HG03103 (cell line): Measurements from ENCODE around the gene AKT2.
"Not testable (repeated sequence)": the region's sequence is repeated elsewhere in the genome, so short reads cannot be mapped to it uniquely, and the experiment has no call there.

ENCODE experiments used
- ATAC-seq: cut with Tn5 transposase; IDR thresholded peaks from one replicate; pipeline ENCODE4 v1.9.1; 2021; ENCODE audit warnings: low read depth; ENCODE audit not compliant: unreplicated experiment

The AKT2 gene

DNA sequence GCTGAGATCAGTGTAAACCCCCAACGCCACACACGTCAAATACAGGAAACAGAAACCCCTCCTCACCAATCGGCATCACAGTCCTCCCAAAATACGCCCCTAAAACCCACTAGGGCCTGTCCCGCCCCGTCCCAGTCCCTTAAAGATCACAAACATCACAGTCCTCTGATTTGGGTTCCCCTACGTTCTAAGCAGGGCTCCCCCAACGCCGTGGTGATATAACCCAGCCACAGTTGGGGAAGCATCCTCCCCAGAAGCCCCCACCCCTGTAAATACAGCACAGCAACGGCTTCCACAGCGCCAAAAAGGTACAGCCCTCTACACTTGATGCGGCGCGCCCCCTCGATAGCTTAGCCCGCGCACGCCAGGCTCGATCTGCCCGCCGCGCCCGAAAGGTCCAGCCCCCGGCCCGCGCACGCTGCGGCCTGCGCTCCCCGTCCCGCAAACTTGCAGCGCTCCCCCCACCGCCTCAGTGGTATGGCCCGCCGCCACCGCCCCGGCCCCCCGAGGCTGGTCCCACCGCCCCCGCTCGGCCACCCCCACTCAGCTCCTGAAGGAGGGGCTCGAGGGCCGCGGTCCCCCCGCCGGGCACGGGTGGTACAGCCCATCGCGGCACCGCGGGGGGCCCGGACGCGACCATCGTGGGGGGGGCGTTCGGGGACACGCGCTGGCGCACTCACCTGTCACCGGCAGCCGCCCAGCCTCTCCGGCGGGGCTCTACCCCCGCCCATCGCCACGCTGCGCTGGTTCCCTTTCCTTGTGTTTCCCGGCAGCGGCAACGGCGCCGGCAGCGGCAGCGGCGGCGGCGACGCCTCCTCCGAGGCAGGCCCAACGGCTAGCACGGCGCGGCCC lies at the start of gene AKT2:
TSS of gene AKT2 (minus strand) at position 845 of the 852 bp plus-strand sequence. CDS start 20,078 bp downstream, outside the sequence.
- ATAC-seq: peak; percentile 13

DNA sequence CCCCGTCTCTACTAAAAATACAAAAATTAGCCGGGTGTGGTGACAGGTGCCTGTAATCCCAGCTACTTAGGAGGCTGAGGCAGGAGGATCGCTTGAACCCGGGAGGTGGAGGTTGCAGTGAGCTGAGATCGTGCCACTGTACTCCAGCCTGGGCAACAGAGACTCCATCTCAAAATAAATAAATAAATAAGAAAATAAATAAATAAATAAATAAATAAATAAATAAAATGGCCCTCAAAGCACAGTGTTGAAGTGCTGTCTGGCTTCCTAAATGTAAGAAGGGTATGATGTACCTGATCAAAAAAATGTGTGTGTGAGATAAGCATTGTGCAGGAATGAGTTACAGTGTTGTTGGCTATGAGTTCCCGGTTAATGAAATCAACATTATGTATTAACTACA lies 47.9 kb upstream of the AKT2 start:
- not testable (repeated sequence) for ATAC-seq

DNA sequence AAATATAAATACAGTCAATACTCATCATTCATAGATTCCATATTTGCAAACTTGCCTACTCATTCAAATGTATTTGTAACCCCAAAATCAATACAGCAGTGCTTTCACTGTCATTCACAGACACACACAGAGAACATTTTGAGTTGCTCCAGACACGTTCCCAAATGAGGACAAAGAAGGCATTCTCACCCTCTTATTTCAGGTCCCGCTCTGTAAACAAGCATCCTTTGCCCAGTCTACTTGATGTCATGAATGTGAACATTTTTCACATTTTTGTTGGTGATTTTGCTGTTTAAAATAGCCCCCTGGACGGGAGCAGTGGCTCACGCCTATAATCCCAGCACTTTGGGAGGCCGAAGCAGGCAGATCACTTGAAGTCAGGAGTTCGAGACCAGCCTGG lies 47.5 kb upstream of the AKT2 start:
- ATAC-seq: no peak

DNA sequence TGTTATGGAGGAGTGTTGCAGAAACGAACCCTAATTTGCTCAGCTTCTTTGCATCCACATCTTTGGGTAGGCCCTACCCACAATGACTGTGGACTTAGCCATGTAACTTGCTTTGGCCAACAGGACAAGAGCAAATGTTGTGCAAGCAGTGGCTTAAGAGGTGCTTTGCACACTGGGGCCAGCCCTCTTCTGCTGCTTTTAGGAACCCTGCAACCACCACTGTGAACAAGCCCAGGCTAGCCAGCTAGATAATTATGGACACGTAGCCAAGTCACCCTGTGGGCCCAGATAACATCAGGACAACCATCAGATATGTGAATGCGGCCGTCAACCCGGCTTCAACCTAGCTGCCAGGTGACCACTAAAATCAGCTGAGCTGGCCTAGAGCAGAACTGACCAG lies 45.9 kb upstream of the AKT2 start:
- ATAC-seq: no peak

- no peak for ATAC-seq
Measured at GRCh38 chr19:40326201-40326600, 41.1 kb upstream of the AKT2 start.

DNA sequence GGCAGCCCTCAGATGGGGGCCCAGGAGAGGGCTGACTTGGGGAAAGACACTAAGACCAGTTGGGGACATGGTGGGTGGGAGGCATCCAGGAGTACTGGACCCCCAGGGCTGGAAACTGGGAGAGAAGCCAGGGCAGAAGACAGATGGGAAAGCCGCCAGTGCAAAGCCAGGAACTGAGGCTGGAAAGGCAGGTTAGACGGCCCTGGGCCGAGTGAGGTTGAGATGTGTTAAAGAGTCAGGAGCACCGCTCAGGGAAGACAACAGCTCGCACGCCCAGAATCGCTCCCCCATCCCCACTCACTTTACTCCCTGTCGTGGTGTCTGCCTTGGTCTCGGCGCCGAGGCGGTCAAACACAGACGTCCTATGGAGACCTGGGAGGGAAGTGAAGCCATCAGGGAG lies 38.6 kb upstream of the AKT2 start:
- ATAC-seq: no peak

DNA sequence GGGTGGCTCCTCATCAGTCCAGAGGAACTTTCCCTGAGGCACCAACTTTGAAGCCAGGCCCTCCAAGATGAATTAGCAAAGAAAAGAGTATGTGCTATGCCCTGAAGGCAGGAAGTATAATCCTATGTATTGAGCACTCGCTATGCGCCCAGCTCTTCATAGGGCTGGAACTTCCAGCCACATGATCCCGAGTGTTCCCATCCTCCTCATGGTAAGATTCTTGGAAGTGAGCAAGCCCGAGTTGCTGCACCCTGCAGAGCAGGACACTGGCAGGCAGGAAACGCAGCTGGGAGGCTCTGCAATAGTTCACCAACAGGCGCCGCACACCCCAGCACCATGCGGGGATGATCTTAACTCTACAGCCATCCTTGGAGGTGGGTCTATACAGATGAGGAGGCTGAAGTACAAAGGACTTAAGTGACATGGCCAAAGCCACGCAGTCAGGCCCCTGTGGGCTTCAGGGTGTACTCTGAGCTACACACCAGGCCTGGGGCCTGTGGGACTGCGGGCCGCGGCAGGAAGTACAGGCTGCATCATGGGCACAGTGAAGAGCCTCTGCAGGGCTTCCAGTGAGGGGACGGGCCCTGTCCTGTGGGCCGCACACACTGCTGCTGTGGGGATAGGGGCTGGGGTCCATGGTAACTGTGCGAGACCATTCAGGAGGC lies 37.9 kb upstream of the AKT2 start:
- no peak for ATAC-seq

DNA sequence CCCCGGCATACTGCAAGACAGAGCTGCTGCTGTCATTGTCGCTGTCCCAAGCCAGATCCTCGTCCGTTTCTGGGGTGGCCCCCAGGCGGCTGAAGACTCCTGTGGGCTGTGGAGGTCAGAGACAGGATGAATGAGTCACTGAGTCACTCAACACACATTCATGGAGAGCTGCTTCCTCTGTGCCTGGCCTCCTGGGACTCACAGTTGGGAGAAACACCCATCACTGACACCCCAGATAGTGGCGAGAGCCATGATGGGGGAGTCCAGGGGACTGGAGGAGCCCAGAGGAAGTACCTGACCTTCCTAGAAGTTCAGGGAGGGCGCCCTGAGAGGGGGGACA lies 37.1 kb upstream of the AKT2 start:
- no peak for ATAC-seq

GRCh38 chr19:40321566-40322270 lies 36.6 kb upstream of the AKT2 start:
- no peak for ATAC-seq

DNA sequence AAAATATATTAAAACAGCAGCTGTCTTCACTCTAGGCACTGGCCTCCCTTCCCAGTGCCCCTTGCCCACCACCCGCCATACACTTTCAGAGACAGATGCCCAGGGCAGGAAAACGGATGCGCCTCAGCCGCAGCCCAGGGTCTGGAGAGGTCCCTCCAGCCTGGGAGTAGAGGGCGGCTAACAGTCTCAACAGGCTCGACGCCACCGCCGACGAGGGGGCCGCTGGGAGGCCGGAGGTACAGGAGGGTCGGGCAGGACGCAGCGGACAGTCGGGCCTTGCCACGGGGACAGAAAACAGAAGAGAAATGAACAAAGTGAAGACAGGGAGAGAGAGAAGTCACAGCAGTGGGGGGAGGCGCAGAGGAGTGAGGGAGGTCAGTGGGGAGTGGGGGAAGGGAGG lies 35.9 kb upstream of the AKT2 start:
- no peak for ATAC-seq

- ATAC-seq: no peak
Measured at GRCh38 chr19:40320558-40320935, 35.4 kb upstream of the AKT2 start.

GRCh38 chr19:40317338-40317737 lies 32.2 kb upstream of the AKT2 start:
- ATAC-seq: no peak

- ATAC-seq: no peak
Measured at GRCh38 chr19:40315812-40316470, 30.8 kb upstream of the AKT2 start.

DNA sequence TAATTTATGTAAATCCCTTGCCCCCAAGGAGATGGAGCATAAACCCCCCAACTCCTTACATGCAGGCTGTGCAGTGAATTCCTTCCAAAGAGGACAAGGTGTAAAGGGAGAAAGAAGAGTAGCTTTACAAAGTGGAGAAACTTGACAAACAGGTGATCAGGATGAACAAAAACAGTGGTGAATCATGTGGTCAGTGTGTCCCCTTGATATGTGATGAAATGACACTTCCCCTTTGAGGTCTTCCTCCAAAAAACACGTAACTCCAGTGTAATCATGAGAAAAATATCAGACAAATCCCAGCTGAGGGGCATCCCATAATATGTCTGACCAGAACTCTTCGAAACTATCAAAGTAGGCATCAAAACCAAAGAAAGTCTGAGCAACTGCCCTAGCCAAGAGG lies 29.5 kb upstream of the AKT2 start:
- ATAC-seq: no peak

- ATAC-seq: no peak
Measured at GRCh38 chr19:40313229-40313983, 28.3 kb upstream of the AKT2 start.

DNA sequence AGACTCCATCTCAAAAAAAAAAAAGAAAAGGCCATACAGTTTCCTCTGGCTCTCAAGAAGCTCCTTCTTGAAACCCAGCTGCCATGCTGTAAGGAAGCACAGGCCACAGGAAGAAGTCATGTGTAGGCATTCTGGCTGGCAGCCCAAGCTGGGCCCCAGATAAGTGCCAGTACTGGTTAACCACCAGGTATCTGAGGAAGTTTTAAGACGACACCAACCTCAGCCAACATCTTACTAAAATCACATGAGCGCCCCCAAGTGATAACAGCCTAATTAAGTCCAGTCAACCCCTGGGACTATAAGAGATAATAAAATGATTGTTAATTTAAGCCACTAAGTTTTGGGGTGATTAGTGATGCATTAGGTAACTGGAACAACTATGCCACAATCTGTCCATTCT lies 27.4 kb upstream of the AKT2 start:
- no peak for ATAC-seq

DNA sequence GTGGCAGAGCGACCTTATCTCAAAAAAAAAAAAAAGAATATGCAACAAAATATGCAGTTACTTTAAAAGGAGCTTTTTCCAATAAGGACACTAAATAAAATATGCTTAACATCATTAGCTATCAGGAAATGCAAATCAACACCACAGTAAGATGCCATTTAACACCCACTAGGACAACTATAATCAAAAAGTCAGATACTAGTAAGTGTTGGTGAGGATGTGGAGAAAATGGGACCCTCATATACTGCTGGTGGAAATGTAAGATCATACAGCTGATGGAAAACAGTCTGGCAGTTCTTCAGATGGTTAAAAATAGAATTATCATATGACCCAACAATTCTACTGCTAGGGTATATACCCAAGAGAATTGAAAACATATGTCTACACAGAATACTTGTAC lies 24.5 kb upstream of the AKT2 start:
- no peak for ATAC-seq

DNA sequence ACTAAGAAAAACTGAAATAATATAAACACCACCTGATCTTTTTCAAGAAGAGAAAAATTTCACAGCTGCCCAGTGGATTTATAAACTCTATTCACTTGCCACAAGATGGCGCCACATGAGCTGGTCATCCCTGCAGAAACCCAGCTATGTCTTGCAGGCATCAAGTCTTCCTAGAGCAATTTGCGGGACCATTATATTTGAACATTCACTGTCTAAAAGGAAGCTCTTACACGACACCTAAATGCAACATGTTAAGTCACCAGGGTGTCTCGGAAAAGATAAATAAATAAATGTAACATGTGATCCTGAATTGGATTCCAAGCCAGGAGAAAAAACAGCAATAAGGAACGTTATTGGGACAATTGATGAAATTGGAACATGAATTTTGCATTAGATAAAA lies 20.3 kb upstream of the AKT2 start:
- no peak for ATAC-seq

DNA sequence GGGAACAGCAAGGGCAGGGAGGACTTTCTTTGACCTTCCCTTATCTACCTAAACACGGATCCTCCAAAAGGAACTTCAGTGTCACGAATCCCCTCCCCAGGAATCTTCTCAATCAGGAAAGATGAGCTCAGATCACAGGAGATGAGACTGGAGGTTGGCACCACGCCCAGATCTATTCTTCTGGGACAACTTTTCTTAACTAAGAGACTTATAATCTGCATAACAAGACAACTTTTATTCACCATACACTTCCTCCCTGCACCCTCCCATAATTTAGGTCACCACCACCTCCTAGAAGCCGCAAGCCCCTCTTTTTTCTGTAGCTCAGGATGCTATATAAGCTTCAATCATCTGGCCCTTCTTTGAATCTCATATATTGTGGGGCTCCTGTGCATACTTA lies 19.2 kb upstream of the AKT2 start:
- no peak for ATAC-seq

DNA sequence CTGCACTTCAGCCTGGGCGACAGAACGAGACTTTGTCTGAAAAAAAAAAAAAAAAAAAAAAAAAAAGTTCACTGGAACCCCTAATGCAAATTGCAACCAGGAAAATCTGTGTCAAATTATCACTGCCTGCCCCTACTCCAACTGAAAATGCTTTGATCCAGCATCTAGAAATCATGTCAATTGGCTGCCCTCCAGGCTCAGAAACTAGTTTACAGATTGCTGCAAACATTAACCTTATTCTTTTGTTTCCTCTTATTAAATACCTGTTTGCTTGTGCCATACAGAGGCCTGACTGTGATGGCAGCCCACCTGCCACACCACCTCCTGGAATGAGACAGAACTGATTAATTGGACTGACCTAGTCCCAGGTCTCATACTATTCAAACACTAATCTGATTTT lies 18.6 kb upstream of the AKT2 start:
- no peak for ATAC-seq
